Esophagus (tissue), 2 donors: Measurements from ENCODE around the gene RNF7. TPM values are rescaled to one million over a fixed set of nuclear protein-coding genes. Genes with fewer than 3 reads are reported as not detected.

Source experiments
- H3K27ac ChIP-seq, 2 donors: one replicate each; pipeline ENCODE4 v1.5.1; 2013; ENCODE audit warnings: low read depth in 2 of 2, mild to moderate bottlenecking in 2 of 2, inconsistent platforms in 1 of 2, low read length in 1 of 2, moderate library complexity in 1 of 2
- H3K27me3 ChIP-seq, 2 donors: one replicate each; pipeline ENCODE4 v1.6.1; 2013; ENCODE audit warnings: low read length in 2 of 2, control low read depth in 1 of 2, mild to moderate bottlenecking in 1 of 2; ENCODE audit not compliant: insufficient read depth in 2 of 2, control insufficient read depth in 1 of 2
- H3K36me3 ChIP-seq, 2 donors: one replicate each; pipeline ENCODE4 v1.6.1; 2013; ENCODE audit warnings: low read length in 1 of 2; ENCODE audit not compliant: control insufficient read depth in 2 of 2, insufficient read depth in 2 of 2
- H3K4me1 ChIP-seq, 2 donors: one replicate each; pipeline ENCODE4 v1.6.1; 2013; ENCODE audit warnings: low read length in 1 of 2; ENCODE audit not compliant: control insufficient read depth in 2 of 2, insufficient read depth in 2 of 2
- H3K4me3 ChIP-seq, 2 donors: one replicate each; pipeline ENCODE4 v1.5.1; 2013; ENCODE audit warnings: low read length in 2 of 2, mild to moderate bottlenecking in 2 of 2, low read depth in 1 of 2, moderate library complexity in 1 of 2
- H3K9me3 ChIP-seq, 2 donors: one replicate each; pipeline ENCODE4 v1.6.1; 2013; ENCODE audit warnings: mild to moderate bottlenecking in 2 of 2, low read depth in 1 of 2, low read length in 1 of 2, moderate library complexity in 1 of 2; ENCODE audit not compliant: control insufficient read depth in 2 of 2, insufficient read depth in 1 of 2
- WGBS, 2 donors: extraction: QIAGEN DNeasy Blood & Tissue Kit; methylation state at CpG; one replicate each; pipeline ENCODE4 v1.1.7; 2013; 5-methylcytosine and 5-hydroxymethylcytosine counted together
- polyA plus RNA-seq, 2 donors: library from polyadenylated mRNA; stranded (reverse); fragments of 200-250 nt; gene quantifications; one replicate each; pipeline ENCODE4 v1.2.3, GENCODE V29; 2013
- donor health status: healthy with polysubstance abuse.
- donor health status: Bipolar disorder and iron deficiency.

RNF7 gene
- polyA plus RNA-seq, 2 donors, result 97.7 to 181 TPM

- peaks cover 0 to 1% of the 10 kb centered on the region in 2 donors for H3K4me1 ChIP-seq
- no peak overlapping the region for H3K27ac ChIP-seq
- WGBS, 2 donors, result 83 to 86% methylated on average over 5 of the region's 5 CpGs
- H3K9me3 ChIP-seq, result no peaks in the 10 kb centered on the region
- no peaks in the 10 kb centered on the region for H3K36me3 ChIP-seq
- H3K4me3 ChIP-seq, result no peak overlapping the region
- no peaks in the 10 kb centered on the region for H3K27me3 ChIP-seq
Measured at GRCh38 chr3:141728355-141728892, 9.7 kb upstream of the RNF7 start.

DNA sequence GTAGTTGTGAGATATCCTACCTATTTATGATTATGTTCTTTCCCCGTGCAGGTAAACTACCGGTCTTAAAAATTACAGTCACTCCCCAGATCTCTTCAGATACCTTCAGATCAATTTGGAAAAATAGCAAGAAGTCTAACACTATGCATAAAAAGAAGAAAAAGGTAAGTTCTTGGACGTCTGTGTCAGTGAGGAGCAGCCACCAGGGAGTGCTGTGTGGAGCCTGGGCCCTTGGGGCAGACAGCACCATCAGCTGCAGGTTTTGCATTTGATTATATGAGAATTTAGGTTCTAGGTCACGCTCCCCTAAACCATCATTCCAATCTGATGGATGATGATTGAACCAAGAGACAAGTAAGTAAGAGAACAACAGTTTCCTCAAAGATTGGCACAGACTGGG lies 8.9 kb upstream of the RNF7 start:
- 86 to 88% methylated on average over 4 of the region's 4 CpGs for WGBS, 2 donors
- no peak overlapping the region for H3K4me3 ChIP-seq
- no peaks in the 10 kb centered on the region for H3K36me3 ChIP-seq
- peaks cover 0 to 1% of the 10 kb centered on the region in 2 donors for H3K4me1 ChIP-seq
- H3K27me3 ChIP-seq, result no peaks in the 10 kb centered on the region
- H3K27ac ChIP-seq, result no peak overlapping the region
- no peaks in the 10 kb centered on the region for H3K9me3 ChIP-seq

GRCh38 chr3:141735176-141735575 lies 2.9 kb upstream of the RNF7 start:
- no peaks in the 10 kb centered on the region for H3K36me3 ChIP-seq
- H3K27ac ChIP-seq, result no peak overlapping the region
- no peaks in the 10 kb centered on the region for H3K4me1 ChIP-seq
- H3K27me3 ChIP-seq, result no peaks in the 10 kb centered on the region
- no peaks in the 10 kb centered on the region for H3K9me3 ChIP-seq
- no peak overlapping the region for H3K4me3 ChIP-seq

GRCh38 chr3:141735770-141736465 lies 2.2 kb upstream of the RNF7 start:
- H3K27me3 ChIP-seq, result no peaks in the 10 kb centered on the region
- H3K36me3 ChIP-seq, result no peaks in the 10 kb centered on the region
- WGBS, 2 donors, result 78 to 90% methylated on average over 7 of the region's 7 CpGs
- H3K27ac ChIP-seq, result no peak overlapping the region
- no peaks in the 10 kb centered on the region for H3K4me1 ChIP-seq
- H3K4me3 ChIP-seq, result no peak overlapping the region
- no peaks in the 10 kb centered on the region for H3K9me3 ChIP-seq

GRCh38 chr3:141737093-141737492 lies 1.0 kb upstream of the RNF7 start:
- H3K27ac ChIP-seq, result no peak overlapping the region
- H3K27me3 ChIP-seq, result no peaks in the 10 kb centered on the region
- H3K4me3 ChIP-seq, result no peak overlapping the region
- H3K36me3 ChIP-seq, result no peaks in the 10 kb centered on the region
- no peaks in the 10 kb centered on the region for H3K4me1 ChIP-seq
- WGBS, 2 donors, result 88 to 89% methylated on average over 10 of the region's 10 CpGs
- no peaks in the 10 kb centered on the region for H3K9me3 ChIP-seq

- 0% methylated on average over 3 of the region's 3 CpGs for WGBS, 2 donors
- Histone ChIP-seq H3K9me3 (no peaks in the 10 kb centered on the region), H3K27ac (peak overlapping the region; percentile 66 to 83), H3K27me3 (no peaks in the 10 kb centered on the region), H3K4me1 (no peaks in the 10 kb centered on the region), H3K36me3 (no peaks in the 10 kb centered on the region), H3K4me3 (peak overlapping the region in 1 of 2 donors; percentile 78)
Measured at GRCh38 chr3:141737678-141738021, 448 bp upstream of the RNF7 start.

GRCh38 chr3:141738891-141739363 lies 829 bp downstream of the RNF7 start:
- Histone ChIP-seq H3K4me3 (peak overlapping the region; percentile 78 to 86), H3K27ac (peak overlapping the region; percentile 87 to 97), H3K36me3 (no peaks in the 10 kb centered on the region), H3K4me1 (no peaks in the 10 kb centered on the region), H3K9me3 (no peaks in the 10 kb centered on the region), H3K27me3 (no peaks in the 10 kb centered on the region)
- WGBS, 2 donors, result 0 to 1% methylated on average over 11 of the region's 11 CpGs

- H3K4me1 ChIP-seq, result no peaks in the 10 kb centered on the region
- no peaks in the 10 kb centered on the region for H3K9me3 ChIP-seq
- H3K4me3 ChIP-seq, result peak overlapping the region in 1 of 2 donors; percentile 78
- peak overlapping the region in 1 of 2 donors; percentile 31 for H3K27ac ChIP-seq
- 54 to 57% methylated on average over 2 of the region's 2 CpGs for WGBS, 2 donors
- H3K27me3 ChIP-seq, result no peaks in the 10 kb centered on the region
- H3K36me3 ChIP-seq, result no peaks in the 10 kb centered on the region
Measured at GRCh38 chr3:141739731-141740130, 1.6 kb downstream of the RNF7 start.

GRCh38 chr3:141740349-141740748 lies 2.3 kb downstream of the RNF7 start:
- Histone ChIP-seq H3K4me3 (no peak overlapping the region), H3K27me3 (no peaks in the 10 kb centered on the region), H3K27ac (no peak overlapping the region), H3K9me3 (no peaks in the 10 kb centered on the region), H3K36me3 (peaks cover 2 to 4% of the 10 kb centered on the region in 2 donors), H3K4me1 (no peaks in the 10 kb centered on the region)

DNA sequence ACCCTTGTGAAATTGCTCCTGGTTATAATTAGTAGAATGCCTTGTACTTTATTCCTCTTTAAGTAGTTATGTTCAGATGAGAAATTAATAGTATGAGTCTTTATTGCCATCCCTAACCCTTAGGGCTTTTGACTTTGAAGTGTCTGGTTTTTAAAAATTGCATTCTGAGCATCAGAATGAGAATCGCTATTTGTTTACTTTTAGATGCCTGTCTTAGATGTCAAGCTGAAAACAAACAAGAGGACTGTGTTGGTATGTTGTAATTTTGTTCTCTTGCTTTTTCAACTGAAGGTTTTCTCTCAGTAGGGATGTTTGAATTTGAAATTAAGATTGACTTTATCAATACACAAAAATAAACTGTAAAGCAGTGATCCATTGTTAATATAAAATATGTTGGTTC lies 5.2 kb downstream of the RNF7 start:
- no peak overlapping the region for H3K4me3 ChIP-seq
- H3K36me3 ChIP-seq, result peaks cover 8 to 10% of the 10 kb centered on the region in 2 donors
- H3K27me3 ChIP-seq, result no peaks in the 10 kb centered on the region
- WGBS, 2 donors, result 29 to 31% methylated on average over 1 of the region's 1 CpG
- no peaks in the 10 kb centered on the region for H3K4me1 ChIP-seq
- no peaks in the 10 kb centered on the region for H3K9me3 ChIP-seq
- H3K27ac ChIP-seq, result no peak overlapping the region
